Measurements from ENCODE around the gene PLP2.

GRCh38 chrX:49129427-49129826, 42.3 kb upstream of the PLP2 start:
- TF ChIP-seq CTCF (conservative IDR thresholded peaks at IDR 0.05; ENCODE audit: low read depth, low read length): no peak
- TF ChIP-seq RAD21 (IDR thresholded peaks at IDR 0.05; ENCODE audit: low read length): no peak
- TF ChIP-seq, protein P1, sequence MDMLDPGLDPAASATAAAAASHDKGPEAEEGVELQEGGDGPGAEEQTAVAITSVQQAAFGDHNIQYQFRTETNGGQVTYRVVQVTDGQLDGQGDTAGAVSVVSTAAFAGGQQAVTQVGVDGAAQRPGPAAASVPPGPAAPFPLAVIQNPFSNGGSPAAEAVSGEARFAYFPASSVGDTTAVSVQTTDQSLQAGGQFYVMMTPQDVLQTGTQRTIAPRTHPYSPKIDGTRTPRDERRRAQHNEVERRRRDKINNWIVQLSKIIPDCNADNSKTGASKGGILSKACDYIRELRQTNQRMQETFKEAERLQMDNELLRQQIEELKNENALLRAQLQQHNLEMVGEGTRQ (IDR thresholded peaks at IDR 0.05; ENCODE audit: low read depth, low read length): no peak
- no peak for TF ChIP-seq CHD1 (IDR thresholded peaks at IDR 0.05; ENCODE audit: low read depth, low read length)
- no peak for TF ChIP-seq POLR2A (IDR thresholded peaks at IDR 0.05; ENCODE audit: low read depth, low read length)
- no peak for TF ChIP-seq SMC3 (IDR thresholded peaks at IDR 0.05; ENCODE audit: low read depth, low read length)
- TF ChIP-seq MXI1 (IDR thresholded peaks at IDR 0.05; ENCODE audit: borderline replicate concordance, low read depth, low read length): no peak
- TF ChIP-seq MAFK (IDR thresholded peaks at IDR 0.05; ENCODE audit: low read depth, low read length): no peak
- no peak for TF ChIP-seq ELK1 (IDR thresholded peaks at IDR 0.05; ENCODE audit: borderline replicate concordance, low read depth, low read length)
- TF ChIP-seq FOS (IDR thresholded peaks at IDR 0.05; ENCODE audit: low read depth, low read length): no peak
- no peak for TF ChIP-seq RFX5 (IDR thresholded peaks at IDR 0.05; ENCODE audit: low read depth, low read length)
- no peak for TF ChIP-seq MAZ (IDR thresholded peaks at IDR 0.05; ENCODE audit: borderline replicate concordance, low read depth, low read length)
- TF ChIP-seq RCOR1 (IDR thresholded peaks at IDR 0.05; ENCODE audit: insufficient replicate concordance, low read length): no peak
- TF ChIP-seq CEBPB (IDR thresholded peaks at IDR 0.05; ENCODE audit: low read depth, low read length): no peak

Data from IMR-90 (cell line).